HK-2 (cell line): Measurements from ENCODE around the gene MEDAG.

Experiments
- DNase-seq: peaks from one replicate; pipeline ENCODE4 v3.0.0-alpha.2; 2018; ENCODE audit not compliant: unreplicated experiment

Gene MEDAG

GRCh38 chr13:30907121-30907861, 1.2 kb downstream of the MEDAG start:
- DNase-seq = no peak

GRCh38 chr13:30908416-30908980, 2.4 kb downstream of the MEDAG start:
- DNase-seq = no peak

GRCh38 chr13:30910676-30911075, 4.6 kb downstream of the MEDAG start:
- no peak for DNase-seq

GRCh38 chr13:30915691-30916541, 9.8 kb downstream of the MEDAG start:
- no peak for DNase-seq

GRCh38 chr13:30916991-30917390, 10.9 kb downstream of the MEDAG start:
- DNase-seq = no peak

GRCh38 chr13:30918662-30919405, 12.8 kb downstream of the MEDAG start:
- DNase-seq = no peak

GRCh38 chr13:30920162-30920909, 14.3 kb downstream of the MEDAG start:
- DNase-seq = no peak

GRCh38 chr13:30923418-30923817, 17.3 kb downstream of the MEDAG start:
- no peak for DNase-seq

- DNase-seq = no peak
Observed at GRCh38 chr13:30924721-30925120, 18.6 kb downstream of the MEDAG start.

- no peak for DNase-seq
Observed at GRCh38 chr13:30925429-30925828, 19.4 kb downstream of the MEDAG start.

GRCh38 chr13:30926781-30927180, 20.7 kb downstream of the MEDAG start:
- DNase-seq = no peak

- peak; percentile 29 for DNase-seq
Observed at GRCh38 chr13:30927188-30927587, 21.1 kb downstream of the MEDAG start.

GRCh38 chr13:30927595-30927994, 21.5 kb downstream of the MEDAG start:
- DNase-seq = peak; percentile 20

- no peak for DNase-seq
Observed at GRCh38 chr13:30928978-30929377, 22.9 kb downstream of the MEDAG start.

GRCh38 chr13:30932481-30933353, 26.6 kb downstream of the MEDAG start, which contains the start of gene TEX26:
Gene TEX26 (plus strand): TSS chr13:30932656. CDS start chr13:30932716, 60 bp downstream.
- DNase-seq = no peak

GRCh38 chr13:30933354-30933670, 27.2 kb downstream of the MEDAG start:
- DNase-seq = no peak

- no peak for DNase-seq
Observed at GRCh38 chr13:30934381-30934780, 28.3 kb downstream of the MEDAG start.

- no peak for DNase-seq
Observed at GRCh38 chr13:30934803-30935202, 28.7 kb downstream of the MEDAG start.

- no peak for DNase-seq
Observed at GRCh38 chr13:30936971-30937370, 30.9 kb downstream of the MEDAG start.

GRCh38 chr13:30943881-30944280, 37.8 kb downstream of the MEDAG start:
- DNase-seq = no peak
